Neural progenitor cell (in vitro differentiated cells): ENCODE results near the gene C19orf38.

Source experiments
- EZH2 ChIP-seq: fragments of 200-600 bp; sonication (generic); IDR thresholded peaks from 2 replicates; pipeline ENCODE4 v1.6.1; 2017; ENCODE audit warnings: antibody characterized with exemption, mild to moderate bottlenecking, moderate library complexity
- TF ChIP-seq, protein P1 (sequence below): fragments of 200-600 bp; sonication (generic); IDR thresholded peaks from 2 replicates; pipeline ENCODE4 v1.5.1; 2017; ENCODE audit warnings: antibody characterized with exemption, mild to moderate bottlenecking

DNA sequence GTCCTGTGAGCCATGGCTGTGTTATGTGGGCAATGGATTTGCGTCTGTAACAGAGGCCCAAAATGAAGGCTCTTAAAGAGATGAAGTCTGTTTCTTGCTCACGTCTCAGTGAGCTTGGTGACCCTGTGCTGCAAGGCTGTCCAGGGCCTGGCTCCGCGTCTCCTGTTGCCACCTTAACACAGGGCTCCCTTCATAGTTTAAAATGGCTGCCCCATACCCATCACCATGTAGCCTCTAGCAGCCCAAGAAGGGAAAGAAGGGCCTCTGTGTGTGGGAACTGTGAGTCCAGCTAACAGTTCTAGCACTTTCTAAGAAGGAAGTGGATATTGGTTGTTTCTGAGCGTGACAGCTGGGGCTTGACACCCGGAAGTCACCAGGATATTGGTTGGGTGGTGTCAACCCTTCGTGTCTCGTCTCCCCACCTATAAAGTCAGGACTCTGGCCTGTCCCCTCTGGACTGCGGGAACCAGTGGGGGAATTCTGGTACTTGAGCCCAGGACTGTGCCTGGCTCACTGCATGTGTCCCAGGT, 33.1 kb upstream of the C19orf38 start:
- TF ChIP-seq, protein P1, sequence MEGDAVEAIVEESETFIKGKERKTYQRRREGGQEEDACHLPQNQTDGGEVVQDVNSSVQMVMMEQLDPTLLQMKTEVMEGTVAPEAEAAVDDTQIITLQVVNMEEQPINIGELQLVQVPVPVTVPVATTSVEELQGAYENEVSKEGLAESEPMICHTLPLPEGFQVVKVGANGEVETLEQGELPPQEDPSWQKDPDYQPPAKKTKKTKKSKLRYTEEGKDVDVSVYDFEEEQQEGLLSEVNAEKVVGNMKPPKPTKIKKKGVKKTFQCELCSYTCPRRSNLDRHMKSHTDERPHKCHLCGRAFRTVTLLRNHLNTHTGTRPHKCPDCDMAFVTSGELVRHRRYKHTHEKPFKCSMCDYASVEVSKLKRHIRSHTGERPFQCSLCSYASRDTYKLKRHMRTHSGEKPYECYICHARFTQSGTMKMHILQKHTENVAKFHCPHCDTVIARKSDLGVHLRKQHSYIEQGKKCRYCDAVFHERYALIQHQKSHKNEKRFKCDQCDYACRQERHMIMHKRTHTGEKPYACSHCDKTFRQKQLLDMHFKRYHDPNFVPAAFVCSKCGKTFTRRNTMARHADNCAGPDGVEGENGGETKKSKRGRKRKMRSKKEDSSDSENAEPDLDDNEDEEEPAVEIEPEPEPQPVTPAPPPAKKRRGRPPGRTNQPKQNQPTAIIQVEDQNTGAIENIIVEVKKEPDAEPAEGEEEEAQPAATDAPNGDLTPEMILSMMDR = no peak
- no peak for TF ChIP-seq EZH2
